Activated CD8-positive, alpha-beta memory T cell treated with anti-CD3 and anti-CD28 coated beads for 48 hours (primary cell): ENCODE data around the gene CFAP119.
A peak's percentile ranks its signal among the peaks of the same experiment; 100 is the strongest.

Source experiments
- DNase-seq, 3 experiments: peaks; one replicate each; pipeline ENCODE4 v3.0.0-alpha.2; 2020; ENCODE audit warnings: low read depth in 2 of 3, low spot score in 2 of 3

Gene CFAP119

DNA sequence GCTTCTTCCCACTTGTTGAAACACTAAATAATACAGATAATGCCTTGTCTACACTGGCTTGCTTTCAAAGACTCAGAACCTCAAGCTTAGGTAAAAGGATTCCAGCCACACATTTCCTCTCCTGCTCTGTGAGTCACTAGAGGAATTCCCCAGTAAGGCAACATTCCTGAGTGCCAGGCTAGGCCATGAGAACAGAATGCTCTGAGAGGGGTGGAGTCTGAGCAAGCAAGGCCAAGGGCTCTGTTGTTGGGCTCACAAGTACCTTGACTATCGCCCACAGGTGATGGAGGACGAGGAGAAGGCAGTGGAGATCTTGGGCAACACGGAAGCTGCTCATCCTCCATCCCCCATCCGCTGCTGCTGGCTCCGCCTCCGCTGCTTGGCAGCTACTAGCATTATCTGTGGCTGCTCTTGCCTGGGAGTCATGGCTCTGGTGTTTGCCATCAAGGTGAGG lies 20.4 kb downstream of the CFAP119 start:
- no peak for DNase-seq

DNA sequence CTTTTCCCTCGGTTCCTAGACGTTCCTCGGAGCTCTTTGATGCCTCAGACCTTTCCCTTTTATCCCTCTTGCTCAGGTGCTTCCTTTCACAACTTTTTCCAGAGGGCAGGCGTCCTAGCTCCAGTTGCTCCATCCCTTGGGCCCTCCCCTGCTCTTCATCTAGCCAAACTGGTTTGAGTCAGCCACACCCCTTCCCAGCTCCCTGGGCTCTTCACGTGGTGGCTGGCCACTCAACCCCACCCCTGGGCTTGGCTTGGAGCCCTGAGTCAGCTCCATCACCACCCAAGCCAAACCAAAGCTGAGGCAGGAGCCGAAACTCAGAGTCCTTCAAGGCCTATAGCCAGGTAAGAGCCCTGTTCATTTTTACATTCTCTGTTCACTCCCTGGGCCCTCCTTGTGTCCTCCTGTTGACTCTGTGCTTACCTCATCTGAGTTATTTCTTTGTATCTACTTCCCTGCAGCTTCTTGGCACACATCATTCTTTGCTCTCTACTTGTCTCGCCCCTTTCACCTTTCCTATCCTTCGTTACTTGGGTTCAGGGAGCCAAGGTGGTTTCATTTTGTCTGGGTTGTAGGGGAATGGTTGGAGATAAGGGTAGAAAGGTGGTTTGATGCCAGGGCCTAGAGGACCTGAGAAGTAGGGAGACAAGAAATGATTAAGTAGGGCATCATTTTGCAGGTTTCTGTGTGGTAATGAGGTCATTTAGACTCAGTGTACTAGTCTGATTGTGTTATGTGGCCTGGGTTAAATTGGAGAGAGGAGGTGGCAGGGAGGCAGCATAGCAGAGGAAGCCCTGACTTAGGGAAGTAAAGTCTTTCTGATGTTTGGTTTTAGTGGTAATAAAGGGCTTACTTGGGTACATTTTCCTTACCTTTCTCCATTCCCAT lies 21.3 kb downstream of the CFAP119 start:
- no peak for DNase-seq

DNA sequence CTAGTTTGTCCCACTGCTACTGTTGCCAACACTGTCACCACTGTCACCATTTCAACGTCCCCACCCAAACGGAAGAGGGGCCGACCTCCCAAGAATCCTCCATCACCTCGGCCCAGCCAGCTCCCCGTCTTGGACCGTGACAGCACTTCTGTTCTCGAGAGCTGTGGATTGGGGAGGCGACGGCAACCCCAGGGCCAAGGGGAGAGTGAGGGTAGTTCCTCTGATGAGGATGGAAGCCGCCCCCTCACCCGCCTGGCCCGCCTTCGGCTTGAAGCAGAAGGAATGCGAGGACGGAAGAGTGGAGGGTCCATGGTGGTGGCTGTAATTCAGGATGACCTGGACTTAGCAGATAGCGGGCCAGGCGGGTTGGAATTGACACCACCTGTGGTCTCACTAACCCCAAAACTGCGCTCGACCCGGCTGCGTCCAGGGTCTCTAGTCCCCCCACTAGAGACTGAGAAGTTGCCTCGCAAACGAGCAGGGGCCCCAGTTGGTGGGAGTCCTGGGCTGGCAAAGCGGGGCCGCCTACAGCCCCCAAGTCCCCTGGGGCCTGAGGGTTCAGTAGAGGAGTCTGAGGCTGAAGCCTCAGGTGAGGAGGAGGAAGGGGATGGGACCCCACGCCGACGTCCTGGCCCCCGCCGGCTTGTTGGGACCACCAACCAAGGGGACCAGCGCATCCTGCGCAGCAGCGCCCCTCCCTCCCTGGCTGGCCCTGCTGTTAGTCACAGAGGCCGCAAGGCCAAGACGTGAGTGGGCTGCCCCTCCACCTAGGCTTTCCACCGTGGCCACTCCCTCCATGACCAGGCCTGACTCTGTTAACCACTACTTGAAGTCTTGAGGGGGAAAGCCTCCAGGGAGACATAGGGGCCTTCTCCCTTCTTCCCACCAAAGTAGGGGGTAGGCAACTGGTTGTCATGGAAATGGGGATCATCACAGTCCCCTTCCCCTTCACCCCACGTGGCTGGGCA lies 22.6 kb downstream of the CFAP119 start:
- DNase-seq: no peak

DNA sequence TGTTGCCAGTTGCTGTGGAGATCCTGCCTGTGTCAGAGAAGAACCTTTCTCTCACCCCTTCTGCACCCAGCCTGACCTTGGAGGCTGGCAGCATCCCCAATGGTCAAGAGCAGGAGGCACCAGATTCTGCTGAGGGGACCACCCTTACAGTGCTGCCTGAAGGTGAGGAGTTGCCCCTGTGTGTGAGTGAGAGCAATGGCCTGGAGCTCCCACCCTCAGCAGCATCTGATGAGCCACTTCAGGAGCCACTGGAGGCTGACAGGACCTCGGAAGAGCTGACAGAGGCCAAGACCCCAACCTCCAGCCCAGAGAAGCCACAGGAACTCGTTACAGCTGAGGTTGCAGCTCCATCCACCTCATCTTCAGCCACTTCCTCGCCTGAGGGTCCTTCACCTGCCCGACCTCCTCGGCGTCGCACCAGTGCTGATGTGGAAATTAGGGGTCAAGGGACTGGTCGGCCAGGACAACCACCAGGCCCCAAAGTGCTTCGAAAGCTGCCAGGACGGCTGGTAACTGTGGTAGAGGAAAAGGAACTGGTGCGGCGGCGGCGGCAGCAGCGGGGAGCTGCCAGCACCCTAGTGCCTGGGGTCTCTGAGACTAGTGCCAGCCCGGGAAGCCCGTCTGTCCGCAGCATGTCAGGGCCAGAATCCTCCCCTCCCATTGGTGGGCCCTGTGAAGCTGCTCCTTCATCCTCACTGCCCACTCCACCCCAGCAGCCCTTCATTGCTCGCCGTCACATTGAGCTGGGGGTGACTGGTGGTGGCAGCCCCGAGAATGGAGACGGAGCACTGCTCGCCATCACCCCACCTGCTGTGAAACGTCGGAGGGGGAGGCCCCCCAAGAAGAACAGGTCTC lies 23.8 kb downstream of the CFAP119 start:
- no peak for DNase-seq

DNA sequence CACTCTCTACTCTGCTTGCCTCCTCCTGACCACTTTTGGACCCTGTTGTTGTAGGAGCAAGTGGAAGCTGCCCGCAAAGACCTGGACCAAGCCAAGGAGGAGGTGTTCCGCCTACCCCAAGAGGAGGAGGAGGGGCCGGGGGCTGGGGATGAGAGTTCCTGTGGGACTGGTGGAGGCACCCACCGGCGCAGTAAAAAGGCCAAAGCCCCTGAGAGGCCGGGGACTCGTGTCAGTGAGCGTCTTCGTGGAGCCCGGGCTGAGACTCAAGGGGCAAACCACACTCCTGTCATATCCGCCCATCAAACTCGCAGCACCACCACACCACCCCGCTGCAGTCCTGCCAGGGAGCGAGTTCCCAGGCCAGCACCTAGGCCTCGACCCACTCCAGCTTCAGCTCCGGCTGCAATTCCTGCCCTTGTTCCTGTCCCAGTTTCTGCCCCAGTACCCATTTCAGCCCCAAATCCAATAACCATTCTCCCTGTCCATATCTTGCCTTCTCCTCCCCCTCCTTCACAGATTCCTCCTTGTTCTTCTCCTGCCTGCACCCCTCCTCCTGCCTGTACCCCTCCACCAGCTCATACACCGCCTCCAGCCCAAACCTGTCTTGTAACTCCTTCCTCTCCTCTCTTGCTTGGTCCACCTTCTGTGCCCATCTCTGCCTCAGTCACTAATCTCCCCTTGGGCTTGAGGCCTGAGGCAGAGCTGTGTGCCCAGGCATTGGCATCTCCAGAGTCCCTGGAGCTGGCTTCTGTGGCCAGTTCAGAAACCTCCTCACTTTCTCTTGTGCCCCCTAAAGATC lies 24.7 kb downstream of the CFAP119 start:
- no peak for DNase-seq

DNA sequence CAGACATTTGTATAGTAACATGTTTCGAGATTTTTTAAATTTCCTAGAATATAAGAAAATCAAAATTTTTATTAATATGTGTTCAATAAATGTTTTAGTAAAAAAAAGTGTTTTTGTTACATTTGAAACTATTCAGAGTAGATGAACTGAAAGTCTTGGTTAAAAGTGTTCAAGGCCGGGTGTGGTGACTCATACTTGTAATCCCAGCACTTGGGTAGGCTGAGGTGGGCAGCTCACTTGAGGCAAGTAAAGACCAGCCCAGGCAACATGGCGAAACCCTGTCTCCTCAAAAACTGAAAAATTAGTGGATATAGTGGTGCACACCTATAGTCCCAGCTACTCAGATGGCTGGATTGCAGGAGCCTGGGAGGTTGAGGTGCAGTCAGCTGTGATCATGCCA lies 30.5 kb downstream of the CFAP119 start:
- DNase-seq: no peak

DNA sequence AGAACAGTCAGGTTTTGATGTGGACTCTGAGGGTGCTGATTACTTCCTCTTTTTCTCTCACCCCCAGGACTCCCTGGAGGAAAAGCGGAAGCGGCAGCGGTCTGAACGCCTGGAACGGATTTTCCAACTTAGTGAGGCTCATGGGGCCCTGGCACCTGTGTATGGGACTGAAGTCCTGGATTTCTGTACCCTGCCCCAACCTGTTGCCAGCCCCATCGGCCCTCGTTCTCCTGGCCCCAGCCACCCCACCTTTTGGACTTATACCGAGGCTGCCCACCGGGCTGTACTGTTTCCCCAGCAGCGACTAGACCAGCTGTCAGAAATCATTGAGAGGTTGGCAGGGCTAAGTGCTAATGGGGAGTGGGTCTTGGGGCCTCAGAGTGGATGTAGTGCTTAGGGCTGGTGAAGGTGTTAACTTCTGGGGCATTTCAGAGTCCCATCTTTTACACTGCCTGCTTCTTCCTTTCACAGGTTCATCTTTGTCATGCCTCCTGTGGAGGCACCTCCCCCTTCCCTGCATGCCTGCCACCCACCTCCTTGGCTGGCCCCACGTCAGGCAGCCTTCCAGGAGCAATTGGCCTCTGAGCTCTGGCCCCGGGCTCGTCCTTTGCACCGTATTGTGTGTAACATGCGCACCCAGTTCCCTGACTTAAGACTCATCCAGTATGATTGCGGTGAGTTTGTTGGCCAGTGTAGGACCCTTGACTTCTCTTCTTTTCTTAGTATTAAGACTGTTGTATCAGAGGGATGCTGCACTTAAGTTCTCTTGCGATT lies 32.8 kb downstream of the CFAP119 start:
- DNase-seq: no peak

DNA sequence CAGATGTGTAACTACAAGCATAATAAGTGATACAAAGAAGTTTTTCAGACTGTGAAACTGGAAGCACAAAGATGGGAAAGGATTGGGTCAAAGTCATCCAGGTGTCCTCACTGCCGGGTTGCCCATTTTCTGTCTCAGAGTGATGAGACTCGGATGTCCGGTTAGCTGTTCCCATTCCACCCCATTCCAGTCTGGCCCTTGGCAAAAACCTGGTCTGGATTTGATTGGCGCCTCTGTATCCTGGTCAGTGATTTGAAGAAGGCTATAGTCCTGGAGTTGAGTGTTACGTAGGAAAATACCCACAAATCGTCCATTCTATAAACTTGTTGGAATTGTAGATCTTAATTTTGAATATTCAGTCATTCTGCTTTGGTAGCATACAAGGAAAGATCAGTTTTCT lies 33.5 kb downstream of the CFAP119 start:
- no peak for DNase-seq

DNA sequence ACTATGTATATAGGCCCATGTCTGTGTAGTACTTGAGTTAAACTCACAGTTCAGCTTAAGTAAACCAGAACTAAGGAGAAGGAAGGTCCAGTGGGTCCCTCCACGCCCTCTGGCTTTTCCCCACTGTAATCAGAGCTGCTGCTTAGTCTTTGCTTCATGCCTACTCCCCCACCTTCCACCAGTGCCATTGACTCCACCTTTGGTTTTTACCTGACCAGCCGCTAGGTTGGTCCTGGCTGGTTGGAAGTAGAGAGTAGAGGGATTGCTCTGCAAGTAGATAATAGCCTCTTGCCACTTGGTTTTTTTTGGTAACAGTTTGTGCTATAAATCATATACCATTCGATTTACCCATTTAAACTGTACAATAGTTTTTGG lies 36.5 kb downstream of the CFAP119 start:
- DNase-seq: no peak

DNA sequence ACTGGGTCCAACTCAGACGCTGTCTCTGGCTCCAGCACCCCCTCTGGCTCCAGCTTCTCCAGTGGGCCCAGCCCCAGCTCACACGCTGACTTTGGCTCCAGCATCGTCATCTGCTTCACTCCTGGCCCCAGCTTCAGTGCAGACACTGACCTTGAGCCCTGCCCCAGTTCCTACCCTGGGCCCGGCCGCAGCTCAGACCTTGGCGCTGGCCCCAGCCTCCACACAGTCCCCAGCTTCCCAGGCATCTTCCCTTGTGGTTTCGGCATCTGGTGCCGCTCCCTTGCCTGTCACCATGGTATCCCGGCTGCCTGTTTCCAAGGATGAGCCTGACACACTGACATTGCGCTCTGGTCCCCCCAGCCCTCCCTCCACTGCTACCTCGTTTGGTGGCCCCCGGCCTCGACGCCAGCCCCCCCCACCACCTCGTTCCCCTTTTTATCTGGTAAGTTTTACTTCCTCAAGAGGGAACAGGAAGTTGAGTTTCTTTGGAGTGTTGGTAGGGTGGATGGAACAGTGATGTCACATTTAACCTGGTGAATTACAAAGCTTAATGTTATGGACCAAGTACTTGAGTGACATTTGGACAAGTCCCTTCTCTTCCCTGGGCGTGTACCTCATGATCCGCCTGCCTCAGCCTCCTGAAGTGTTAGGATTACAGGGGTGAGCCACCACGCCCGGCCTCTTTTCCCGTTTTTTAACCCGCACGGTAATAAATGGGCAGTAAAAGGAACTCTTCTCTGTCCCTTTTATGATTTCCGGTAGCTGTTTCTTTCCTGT lies 37.0 kb downstream of the CFAP119 start:
- no peak for DNase-seq

DNA sequence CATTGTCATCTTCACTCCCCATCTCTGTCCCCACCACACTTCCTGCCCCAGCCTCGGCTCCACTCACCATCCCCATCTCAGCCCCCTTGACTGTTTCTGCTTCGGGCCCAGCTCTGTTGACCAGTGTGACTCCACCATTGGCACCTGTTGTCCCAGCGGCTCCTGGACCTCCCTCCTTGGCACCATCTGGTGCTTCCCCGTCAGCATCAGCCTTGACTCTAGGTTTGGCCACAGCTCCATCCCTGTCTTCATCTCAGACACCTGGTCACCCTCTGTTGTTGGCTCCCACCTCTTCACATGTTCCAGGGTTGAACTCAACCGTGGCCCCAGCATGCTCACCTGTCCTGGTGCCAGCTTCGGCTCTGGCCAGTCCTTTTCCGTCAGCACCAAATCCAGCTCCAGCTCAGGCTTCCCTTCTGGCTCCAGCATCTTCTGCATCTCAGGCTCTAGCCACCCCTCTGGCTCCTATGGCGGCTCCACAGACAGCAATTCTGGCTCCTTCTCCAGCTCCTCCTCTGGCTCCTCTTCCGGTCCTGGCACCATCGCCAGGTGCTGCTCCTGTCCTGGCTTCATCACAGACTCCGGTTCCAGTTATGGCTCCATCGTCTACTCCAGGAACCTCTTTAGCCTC lies 38.0 kb downstream of the CFAP119 start:
- no peak for DNase-seq

DNA sequence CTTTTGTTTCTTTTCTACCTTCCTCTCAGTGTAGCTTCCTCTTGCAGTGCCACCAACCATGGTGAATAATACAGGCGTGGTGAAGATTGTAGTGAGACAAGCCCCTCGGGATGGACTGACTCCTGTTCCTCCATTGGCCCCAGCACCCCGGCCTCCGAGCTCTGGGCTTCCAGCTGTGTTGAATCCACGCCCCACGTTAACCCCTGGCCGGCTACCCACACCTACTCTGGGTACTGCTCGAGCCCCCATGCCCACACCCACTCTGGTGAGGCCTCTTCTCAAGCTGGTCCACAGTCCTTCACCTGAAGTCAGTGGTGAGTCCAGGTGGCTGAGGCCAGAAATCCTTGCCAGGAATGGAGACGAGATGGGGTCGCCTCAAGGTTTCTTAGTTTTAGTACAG lies 38.9 kb downstream of the CFAP119 start:
- no peak for DNase-seq

DNA sequence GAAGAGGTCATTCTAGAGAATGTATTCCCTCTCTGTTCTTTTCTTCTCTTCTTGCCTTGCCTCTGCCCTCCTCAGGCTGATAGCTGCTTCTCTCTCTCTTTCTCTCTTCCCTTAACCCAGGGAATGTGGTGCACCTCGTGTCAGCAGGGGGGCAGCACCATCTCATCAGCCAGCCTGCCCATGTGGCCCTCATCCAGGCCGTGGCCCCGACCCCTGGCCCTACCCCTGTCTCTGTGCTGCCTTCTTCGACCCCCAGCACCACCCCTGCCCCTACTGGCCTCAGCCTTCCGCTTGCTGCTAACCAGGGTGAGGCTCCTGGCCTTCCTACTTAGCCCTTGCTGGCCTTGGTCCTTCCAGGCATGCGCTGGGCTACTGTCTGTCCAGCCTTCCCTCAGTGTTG lies 39.4 kb downstream of the CFAP119 start:
- no peak for DNase-seq

DNA sequence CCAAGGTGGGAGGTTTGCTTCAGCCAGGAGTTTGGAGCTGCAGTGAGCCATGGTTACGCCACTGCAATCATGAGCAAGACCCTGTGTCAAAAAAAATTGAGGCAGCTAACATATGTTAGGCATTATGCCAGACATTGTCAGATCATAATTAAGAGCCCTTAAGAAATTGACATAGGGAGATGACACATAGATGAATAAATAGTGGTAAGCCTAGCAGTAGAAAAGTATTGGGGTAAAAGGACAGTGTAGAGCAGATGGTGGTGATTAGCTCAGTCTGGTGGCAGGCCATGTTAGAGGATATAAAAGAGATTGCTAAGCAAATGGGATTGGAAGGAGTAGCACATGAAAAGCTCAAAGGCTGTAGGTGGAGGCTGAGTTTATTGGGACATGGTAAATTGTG lies 40.3 kb downstream of the CFAP119 start:
- no peak for DNase-seq

DNA sequence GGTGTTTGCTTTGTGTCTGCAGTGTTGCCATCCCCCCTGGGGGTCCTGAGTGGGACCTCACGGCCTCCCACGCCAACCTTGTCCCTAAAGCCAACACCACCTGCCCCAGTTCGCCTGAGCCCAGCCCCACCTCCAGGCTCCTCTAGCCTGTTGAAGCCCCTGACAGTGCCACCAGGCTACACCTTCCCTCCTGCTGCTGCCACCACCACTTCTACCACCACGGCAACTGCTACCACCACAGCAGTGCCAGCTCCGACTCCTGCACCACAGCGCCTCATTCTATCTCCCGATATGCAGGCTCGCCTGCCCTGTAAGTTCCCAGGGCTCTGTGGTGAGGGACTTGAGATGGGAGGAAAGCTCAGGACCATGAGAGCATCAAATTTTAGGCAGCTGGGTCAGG lies 40.7 kb downstream of the CFAP119 start:
- DNase-seq: no peak

DNA sequence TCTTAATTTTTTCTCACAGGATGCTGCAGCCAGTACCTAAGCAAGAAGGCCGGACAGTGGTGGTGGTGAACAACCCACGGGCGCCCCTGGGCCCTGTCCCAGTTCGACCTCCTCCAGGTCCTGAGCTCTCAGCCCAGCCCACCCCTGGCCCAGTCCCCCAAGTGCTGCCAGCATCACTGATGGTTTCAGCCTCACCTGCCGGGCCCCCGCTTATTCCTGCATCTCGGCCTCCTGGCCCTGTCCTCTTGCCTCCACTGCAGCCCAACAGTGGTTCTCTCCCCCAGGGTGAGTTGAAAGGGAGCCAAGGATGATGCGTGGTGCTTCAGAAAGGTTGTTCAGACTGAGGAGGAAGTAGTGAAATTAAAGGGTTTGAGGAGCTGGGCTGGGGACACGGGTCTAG lies 41.2 kb downstream of the CFAP119 start:
- no peak for DNase-seq

DNA sequence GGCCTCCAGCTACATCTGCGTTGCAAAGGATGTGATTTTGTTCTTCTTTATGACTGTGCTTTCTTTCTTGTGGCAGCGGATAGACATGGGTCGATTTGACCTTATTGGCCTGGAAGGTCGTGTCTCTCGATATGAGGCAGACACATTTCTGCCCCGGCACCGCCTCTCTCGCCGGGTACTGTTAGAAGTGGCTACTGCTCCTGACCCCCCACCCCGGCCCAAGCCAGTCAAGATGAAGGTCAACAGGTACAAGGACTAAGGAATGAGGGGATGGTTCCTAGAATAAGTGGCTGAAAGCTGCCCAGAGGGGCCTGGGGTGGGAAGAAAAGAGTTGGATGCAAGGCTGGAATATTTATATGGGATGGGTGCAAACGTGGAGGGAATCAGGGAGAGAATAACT lies 41.8 kb downstream of the CFAP119 start:
- DNase-seq: no peak

DNA sequence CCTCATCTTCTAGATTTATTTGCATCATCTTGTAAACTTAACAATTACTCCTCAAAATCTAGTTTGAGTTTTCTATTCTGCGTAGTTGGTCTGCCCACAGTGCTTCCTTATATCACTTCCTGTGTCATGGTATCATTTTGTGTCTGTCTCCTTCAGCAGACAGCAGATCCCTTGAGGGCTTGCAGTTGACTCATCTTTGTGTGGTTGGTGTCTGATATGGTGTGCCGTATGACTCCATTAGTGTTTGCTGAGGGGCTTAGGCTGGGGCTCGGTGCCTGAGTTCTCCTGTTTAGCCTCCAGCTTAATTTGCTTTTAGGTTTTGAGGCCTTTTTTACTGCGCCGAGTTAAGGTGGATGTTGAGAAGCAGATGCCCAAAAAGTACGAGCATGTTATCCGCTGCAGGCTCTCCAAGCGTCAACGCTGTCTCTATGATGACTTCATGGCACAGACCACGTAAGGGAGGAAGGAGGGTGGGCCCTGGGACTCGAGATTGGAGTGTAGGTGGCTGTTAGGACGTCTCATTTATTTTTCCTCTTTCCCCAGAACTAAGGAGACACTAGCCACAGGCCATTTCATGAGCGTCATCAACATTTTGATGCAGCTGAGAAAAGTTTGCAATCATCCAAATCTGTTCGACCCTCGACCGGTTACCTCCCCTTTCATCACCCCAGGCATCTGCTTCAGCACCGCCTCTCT lies 46.0 kb downstream of the CFAP119 start:
- DNase-seq: peak in 1 of 3 experiments; percentile 13
